ENCODE data around the gene IGLL1. TPM values are rescaled to one million over a fixed set of nuclear protein-coding genes. Genes with fewer than 3 reads are reported as not detected.
"Not testable (repeated sequence)": the region's sequence is repeated elsewhere in the genome, so short reads cannot be mapped to it uniquely, and the experiment has no call there.

The IGLL1 gene
- polyA plus RNA-seq, 3 donors from 2014 or later: not detected

GRCh38 chr22:23537830-23538695, 42.0 kb downstream of the IGLL1 start:
- H3K4me1 Mint-ChIP-seq: peaks cover 11 to 14% of the 10 kb centered on the region in 2 donors
- H3K27ac Mint-ChIP-seq; H3K27me3 Mint-ChIP-seq (ENCODE audit: low read depth in 3 of 3); H3K9me3 Mint-ChIP-seq; DNase-seq; H3K36me3 Mint-ChIP-seq; H3K4me3 Mint-ChIP-seq: not testable (repeated sequence)

- Mint-ChIP-seq H3K4me1 (peaks cover 11 to 14% of the 10 kb centered on the region in 2 donors), H3K9me3 (no peaks in the 10 kb centered on the region), H3K27me3 (ENCODE audit: low read depth in 3 of 3) (peaks cover 2 to 4% (median 3%) of the 10 kb centered on the region in 3 donors), H3K36me3 (no peaks in the 10 kb centered on the region), H3K27ac (no peak overlapping the region), H3K4me3 (no peak overlapping the region)
- no peak for DNase-seq
Measured at GRCh38 chr22:23537416-23537815, 42.7 kb downstream of the IGLL1 start.

- Mint-ChIP-seq H3K4me1 (peaks cover 11 to 14% of the 10 kb centered on the region in 2 donors), H3K27ac (peak overlapping the region in 1 of 6 donors; percentile 39), H3K9me3 (no peaks in the 10 kb centered on the region), H3K27me3 (ENCODE audit: low read depth in 3 of 3) (peaks cover 2 to 4% (median 2%) of the 10 kb centered on the region in 3 donors), H3K36me3 (no peaks in the 10 kb centered on the region), H3K4me3 (no peak overlapping the region)
- no peak for DNase-seq
Measured at GRCh38 chr22:23536821-23537345, 43.2 kb downstream of the IGLL1 start.

GRCh38 chr22:23535790-23536661, 44.1 kb downstream of the IGLL1 start:
- H3K36me3 Mint-ChIP-seq; H3K4me3 Mint-ChIP-seq; H3K9me3 Mint-ChIP-seq; DNase-seq; H3K27me3 Mint-ChIP-seq (ENCODE audit: low read depth in 3 of 3): not testable (repeated sequence)
- Mint-ChIP-seq H3K27ac (peak overlapping the region in 1 of 6 donors; percentile 26), H3K4me1 (peaks cover 11 to 14% of the 10 kb centered on the region in 2 donors)

- no peak overlapping the region for H3K27ac Mint-ChIP-seq
- no peaks in the 10 kb centered on the region for H3K36me3 Mint-ChIP-seq
- no peaks in the 10 kb centered on the region for H3K9me3 Mint-ChIP-seq
- H3K4me3 Mint-ChIP-seq: no peak overlapping the region
- H3K27me3 Mint-ChIP-seq (ENCODE audit: low read depth in 3 of 3): peaks cover 2% of the 10 kb centered on the region in 3 donors
- DNase-seq: no peak
- peaks cover 11 to 14% of the 10 kb centered on the region in 2 donors for H3K4me1 Mint-ChIP-seq
Measured at GRCh38 chr22:23534851-23535717, 45.0 kb downstream of the IGLL1 start.

- peaks cover 2% of the 10 kb centered on the region in 3 donors for H3K27me3 Mint-ChIP-seq (ENCODE audit: low read depth in 3 of 3)
Measured at GRCh38 chr22:23534201-23534850, 45.8 kb downstream of the IGLL1 start.

GRCh38 chr22:23533771-23534191, 46.3 kb downstream of the IGLL1 start:
- H3K4me1 Mint-ChIP-seq: peaks cover 2% of the 10 kb centered on the region in 2 donors
- no peak overlapping the region for H3K4me3 Mint-ChIP-seq
- peaks cover 2 to 4% (median 3%) of the 10 kb centered on the region in 3 donors for H3K27me3 Mint-ChIP-seq (ENCODE audit: low read depth in 3 of 3)

More at GRCh38 chr22:23534201-23534850, 45.8 kb downstream of the IGLL1 start:
- H3K9me3 Mint-ChIP-seq: no peaks in the 10 kb centered on the region
- no peak overlapping the region for H3K4me3 Mint-ChIP-seq
- no peak for DNase-seq
- H3K27ac Mint-ChIP-seq: no peak overlapping the region
- H3K36me3 Mint-ChIP-seq: no peaks in the 10 kb centered on the region
- peaks cover 7 to 8% of the 10 kb centered on the region in 2 donors for H3K4me1 Mint-ChIP-seq

GRCh38 chr22:23533328-23533762, 46.7 kb downstream of the IGLL1 start:
- Mint-ChIP-seq H3K9me3 (no peaks in the 10 kb centered on the region), H3K4me1 (no peaks in the 10 kb centered on the region)

More at GRCh38 chr22:23533771-23534191, 46.3 kb downstream of the IGLL1 start:
- Mint-ChIP-seq H3K36me3 (no peaks in the 10 kb centered on the region), H3K27ac (no peak overlapping the region), H3K9me3 (no peaks in the 10 kb centered on the region)
- DNase-seq: no peak

GRCh38 chr22:23532731-23533130, 47.4 kb downstream of the IGLL1 start:
- Mint-ChIP-seq H3K4me1 (no peaks in the 10 kb centered on the region), H3K4me3 (no peak overlapping the region), H3K9me3 (no peaks in the 10 kb centered on the region), H3K36me3 (no peaks in the 10 kb centered on the region), H3K27me3 (ENCODE audit: low read depth in 3 of 3) (peaks cover 2 to 4% (median 2%) of the 10 kb centered on the region in 3 donors), H3K27ac (no peak overlapping the region)
- DNase-seq: no peak

More at GRCh38 chr22:23533328-23533762, 46.7 kb downstream of the IGLL1 start:
- H3K27ac Mint-ChIP-seq: no peak overlapping the region
- peaks cover 2 to 4% (median 2%) of the 10 kb centered on the region in 3 donors for H3K27me3 Mint-ChIP-seq (ENCODE audit: low read depth in 3 of 3)
- no peak for DNase-seq
- H3K36me3 Mint-ChIP-seq: no peaks in the 10 kb centered on the region
- no peak overlapping the region for H3K4me3 Mint-ChIP-seq

- no peak overlapping the region for H3K27ac Mint-ChIP-seq
Measured at GRCh38 chr22:23531966-23532705, 48.0 kb downstream of the IGLL1 start.

GRCh38 chr22:23531283-23531956, 48.7 kb downstream of the IGLL1 start:
- H3K4me3 Mint-ChIP-seq: no peak overlapping the region
- no peak for DNase-seq
- H3K9me3 Mint-ChIP-seq: no peaks in the 10 kb centered on the region
- no peak overlapping the region for H3K27ac Mint-ChIP-seq
- peaks cover 2 to 4% (median 2%) of the 10 kb centered on the region in 3 donors for H3K27me3 Mint-ChIP-seq (ENCODE audit: low read depth in 3 of 3)
- H3K36me3 Mint-ChIP-seq: no peaks in the 10 kb centered on the region
- H3K4me1 Mint-ChIP-seq: no peaks in the 10 kb centered on the region

More at GRCh38 chr22:23531966-23532705, 48.0 kb downstream of the IGLL1 start:
- no peak for DNase-seq
- H3K36me3 Mint-ChIP-seq: no peaks in the 10 kb centered on the region
- H3K4me3 Mint-ChIP-seq: no peak overlapping the region
- no peaks in the 10 kb centered on the region for H3K4me1 Mint-ChIP-seq
- no peaks in the 10 kb centered on the region for H3K9me3 Mint-ChIP-seq
- peaks cover 2 to 4% (median 2%) of the 10 kb centered on the region in 3 donors for H3K27me3 Mint-ChIP-seq (ENCODE audit: low read depth in 3 of 3)
